ENCODE results near the gene VANGL1.

VANGL1 gene

GRCh38 chr1:115666702-115667101, 24.9 kb downstream of the VANGL1 start:
- no peak overlapping the region for H3K4me3 ChIP-seq (ENCODE audit: low read depth, low read length)

- H3K4me3 ChIP-seq (ENCODE audit: low read depth, low read length) = no peak overlapping the region
Measured at GRCh38 chr1:115668579-115668978, 26.8 kb downstream of the VANGL1 start.

DNA sequence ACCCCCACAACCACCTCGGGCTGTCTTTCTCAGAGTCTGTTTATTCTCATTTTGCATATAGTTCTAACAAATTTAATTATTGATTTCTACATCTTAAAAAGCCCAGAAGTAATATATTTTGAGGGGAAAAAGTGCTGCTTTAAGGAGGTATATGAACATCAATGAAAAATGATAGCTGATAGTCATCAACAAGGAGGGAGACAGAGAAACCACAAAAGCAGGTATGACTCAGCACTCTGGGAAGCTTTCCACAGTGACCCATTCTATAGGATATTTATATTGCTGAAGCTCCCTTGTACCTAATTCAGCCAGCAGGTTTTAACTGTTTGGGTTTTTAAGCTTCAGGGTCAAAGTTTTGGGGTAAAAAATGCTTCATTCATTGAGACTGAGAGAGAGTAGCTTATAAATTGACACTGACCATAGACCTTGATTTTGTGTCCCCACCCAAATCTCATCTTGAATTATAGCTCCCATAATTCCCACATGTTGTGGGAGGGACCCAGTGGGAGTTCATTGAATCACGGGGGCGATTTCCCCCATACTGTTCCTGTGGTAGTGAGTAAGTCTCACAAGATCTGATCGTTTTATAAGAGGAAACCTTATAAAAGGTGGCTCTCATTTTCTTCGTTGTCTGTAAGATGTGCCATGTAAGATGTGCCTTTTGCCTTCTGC, 27.4 kb downstream of the VANGL1 start:
- H3K4me3 ChIP-seq (ENCODE audit: low read depth, low read length) = no peak overlapping the region

DNA sequence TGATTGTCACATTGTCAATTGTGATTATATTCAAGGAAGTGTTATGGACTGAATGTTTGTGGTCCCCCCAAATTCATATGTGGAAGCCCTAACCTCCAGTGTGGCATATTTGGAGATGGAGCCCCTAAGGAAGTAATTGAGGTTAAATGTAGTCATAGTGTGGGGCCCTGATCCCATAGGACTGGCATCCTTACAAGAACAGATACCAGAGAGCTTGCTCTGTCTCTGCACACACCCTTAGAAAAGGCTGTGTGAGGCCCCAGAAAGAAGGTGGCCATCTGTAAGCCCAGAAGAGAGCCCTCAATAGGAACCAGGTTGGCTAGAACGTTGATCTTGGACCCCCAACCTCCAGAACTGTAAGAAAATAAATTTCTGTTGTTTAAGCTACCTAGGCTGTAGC, 28.1 kb downstream of the VANGL1 start:
- no peak overlapping the region for H3K4me3 ChIP-seq (ENCODE audit: low read depth, low read length)

DNA sequence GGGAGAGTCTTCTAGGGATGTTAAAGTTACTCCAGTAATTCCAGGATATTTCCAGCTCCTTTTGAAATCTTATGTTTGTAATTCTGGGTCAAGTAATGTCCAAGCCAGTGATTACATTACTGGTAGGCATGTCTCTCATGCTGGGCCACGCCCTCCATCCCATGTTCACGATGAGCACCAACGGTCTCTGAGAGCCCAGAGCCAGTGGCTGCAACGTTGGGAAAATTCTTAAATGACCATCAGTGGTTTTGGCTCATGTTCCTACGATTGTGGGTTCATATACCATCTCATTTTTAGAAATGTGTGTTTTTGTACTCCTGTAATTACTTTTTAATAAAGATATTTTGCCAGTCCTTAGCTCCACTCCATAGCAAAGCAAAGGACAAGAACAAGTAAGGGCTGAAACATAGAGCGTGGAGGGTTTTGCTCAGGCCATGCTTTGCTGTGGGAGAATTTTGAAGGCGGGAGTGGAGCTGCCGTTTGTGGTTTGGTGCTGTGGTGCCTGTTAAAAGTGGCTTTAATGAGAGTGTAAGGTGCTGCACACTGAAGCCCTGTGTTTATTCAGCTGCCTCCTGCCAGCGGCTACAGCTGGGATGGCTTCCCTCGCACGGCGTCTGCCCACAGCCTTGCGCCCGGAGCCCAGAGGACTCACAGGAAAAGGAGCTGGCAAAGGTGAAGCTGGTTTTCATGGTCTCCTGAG, 28.9 kb downstream of the VANGL1 start:
- H3K4me3 ChIP-seq (ENCODE audit: low read depth, low read length) = no peak overlapping the region

DNA sequence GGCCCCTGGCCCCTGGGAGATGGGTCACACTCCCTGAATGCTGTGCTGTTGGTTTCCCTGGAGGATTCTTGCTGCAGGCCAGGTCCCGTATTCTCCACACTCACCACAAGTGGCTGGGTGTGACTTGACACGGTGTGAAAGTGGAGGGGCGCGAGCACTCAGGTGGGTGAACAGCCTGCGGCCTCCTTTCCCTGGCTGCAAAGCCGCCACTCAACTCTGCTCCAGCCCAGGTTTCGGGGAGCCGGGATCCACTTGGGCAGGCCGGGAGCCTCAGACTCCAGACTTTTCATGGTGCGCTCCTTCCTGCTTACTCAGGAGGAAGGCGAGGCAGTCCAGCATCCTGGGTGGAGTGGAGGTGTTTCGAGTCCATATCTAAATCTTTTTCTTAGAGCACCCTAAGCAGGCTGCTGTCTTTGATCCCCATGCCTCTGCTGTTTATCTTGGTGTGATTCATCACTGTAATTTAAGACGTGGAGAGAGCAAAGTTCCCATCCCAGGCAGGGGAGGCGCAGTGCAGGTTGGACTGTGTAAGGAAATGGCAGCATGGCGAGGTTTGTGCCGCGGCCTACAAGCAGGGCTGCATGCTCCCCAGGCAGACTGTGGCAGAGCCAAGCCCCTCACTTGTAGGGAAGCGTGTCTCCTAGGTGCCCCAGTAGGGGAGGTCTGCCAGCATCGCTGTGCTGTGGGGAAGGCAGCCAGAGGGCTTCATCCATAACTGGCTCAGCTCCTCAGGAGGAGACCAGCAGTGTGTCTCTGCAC, 29.6 kb downstream of the VANGL1 start:
- H3K4me3 ChIP-seq (ENCODE audit: low read depth, low read length) = no peak overlapping the region

DNA sequence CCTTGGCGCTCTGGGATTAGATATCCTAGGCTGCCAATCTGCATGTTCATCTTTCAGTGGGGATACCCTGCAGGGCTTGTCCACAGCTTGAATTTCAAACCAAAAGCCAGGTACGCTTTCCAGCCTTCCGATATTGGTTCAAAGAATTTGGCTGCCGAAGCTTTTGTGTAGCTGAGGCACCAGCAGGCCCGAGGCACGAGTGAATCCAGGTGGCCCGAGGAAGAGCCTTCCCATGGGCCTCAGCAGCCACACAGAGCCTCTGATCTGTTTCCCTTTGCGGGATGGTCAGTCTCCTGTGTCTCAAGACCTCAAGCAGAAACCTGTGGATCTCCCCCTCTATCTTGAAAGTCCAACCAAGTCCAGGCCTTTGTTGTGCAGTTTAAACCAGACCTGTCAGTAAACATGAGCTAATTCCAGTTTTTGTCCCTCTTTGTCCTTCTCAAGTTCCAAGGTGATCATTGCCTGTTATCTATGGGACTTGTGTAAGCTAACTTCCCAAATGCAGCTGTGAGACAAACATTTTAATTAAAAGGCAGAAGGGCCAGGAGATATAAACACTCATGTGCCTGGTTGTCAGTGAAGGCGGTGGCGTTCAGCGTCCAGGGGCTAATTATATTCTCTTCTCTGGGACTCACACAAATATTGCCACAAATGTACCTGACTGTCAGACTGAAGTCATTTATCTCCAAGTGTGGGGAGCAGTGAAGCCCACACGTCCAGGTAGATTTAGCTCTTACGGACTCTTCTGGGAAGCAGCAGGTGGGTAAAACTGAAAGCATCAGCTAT, 30.6 kb downstream of the VANGL1 start:
- no peak overlapping the region for H3K4me3 ChIP-seq (ENCODE audit: low read depth, low read length)

- H3K4me3 ChIP-seq (ENCODE audit: low read depth, low read length) = no peak overlapping the region
Measured at GRCh38 chr1:115676498-115677181, 34.9 kb downstream of the VANGL1 start.

GRCh38 chr1:115677182-115677555, 35.4 kb downstream of the VANGL1 start:
- no peak overlapping the region for H3K4me3 ChIP-seq (ENCODE audit: low read depth, low read length)

DNA sequence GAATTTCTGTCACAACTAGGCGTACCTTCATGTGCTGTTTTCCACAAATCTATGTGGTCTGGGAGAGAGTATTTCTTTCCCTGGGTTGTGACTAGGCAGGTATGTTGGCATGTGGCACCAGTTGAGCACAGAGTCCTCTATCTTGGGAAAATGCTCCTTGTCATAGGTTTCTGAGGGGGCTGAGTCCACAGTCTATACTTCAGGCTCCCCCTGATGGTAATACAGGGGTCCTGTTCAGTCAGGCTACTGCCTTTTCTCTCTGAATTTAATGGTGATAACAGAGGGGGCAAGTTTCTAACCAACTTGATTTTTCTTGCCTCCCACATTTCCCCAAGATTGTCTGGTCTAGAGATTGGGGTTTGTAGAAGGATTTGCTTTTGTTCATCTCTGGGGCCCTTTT, 35.8 kb downstream of the VANGL1 start:
- no peak overlapping the region for H3K4me3 ChIP-seq (ENCODE audit: low read depth, low read length)

DNA sequence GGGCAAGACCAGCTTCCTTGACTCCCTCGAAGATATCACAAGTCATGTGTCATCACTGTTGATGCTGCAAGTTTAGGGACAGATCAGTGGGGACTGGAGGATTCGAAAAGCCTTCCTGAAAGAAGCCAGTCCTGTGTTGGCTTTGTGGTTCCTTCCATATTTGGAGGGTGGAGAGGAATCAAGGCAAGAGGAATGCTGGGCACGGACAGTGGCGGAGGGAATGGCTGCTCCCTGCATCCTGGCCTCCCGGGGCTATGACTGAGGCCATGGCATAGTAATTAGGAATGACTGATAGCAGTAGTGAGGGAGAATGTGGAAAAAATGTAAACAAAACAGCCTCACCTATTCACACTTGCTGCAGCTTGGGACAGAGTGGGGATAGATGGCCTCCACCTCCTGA, 36.4 kb downstream of the VANGL1 start:
- H3K4me3 ChIP-seq (ENCODE audit: low read depth, low read length) = no peak overlapping the region

- H3K4me3 ChIP-seq (ENCODE audit: low read depth, low read length) = no peak overlapping the region
Measured at GRCh38 chr1:115679141-115679611, 37.4 kb downstream of the VANGL1 start.

- H3K4me3 ChIP-seq (ENCODE audit: low read depth, low read length) = no peak overlapping the region
Measured at GRCh38 chr1:115680730-115681111, 39.0 kb downstream of the VANGL1 start.

- H3K4me3 ChIP-seq (ENCODE audit: low read depth, low read length) = no peak overlapping the region
Measured at GRCh38 chr1:115682792-115683191, 41.0 kb downstream of the VANGL1 start.

DNA sequence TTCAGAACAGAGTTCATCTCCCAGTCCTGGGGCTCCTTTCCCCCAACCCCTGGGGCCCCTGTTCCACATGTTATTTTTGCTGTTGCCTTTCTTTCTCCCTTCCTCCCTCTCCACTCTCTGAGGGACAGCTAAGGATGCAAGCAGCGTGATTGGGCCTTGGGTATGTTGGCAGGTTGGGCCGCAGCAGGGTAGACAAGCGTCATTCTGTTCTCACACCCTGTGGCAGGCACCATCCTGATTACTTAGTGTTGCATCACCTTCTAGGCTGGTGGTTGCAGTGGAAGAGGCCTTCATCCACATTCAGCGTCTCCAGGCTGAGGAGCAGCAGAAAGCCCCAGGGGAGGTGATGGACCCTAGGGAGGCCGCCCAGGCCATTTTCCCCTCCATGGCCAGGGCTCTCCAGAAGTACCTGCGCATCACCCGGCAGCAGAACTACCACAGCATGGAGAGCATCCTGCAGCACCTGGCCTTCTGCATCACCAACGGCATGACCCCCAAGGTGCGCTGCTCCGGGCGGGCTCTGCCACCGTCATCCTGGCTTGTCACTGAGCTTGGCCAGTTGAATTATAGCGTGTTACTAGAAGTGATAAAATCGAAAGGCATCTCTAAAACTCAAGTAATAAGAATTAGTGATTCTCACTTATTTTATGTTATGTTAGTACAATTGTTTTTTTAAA, 43.4 kb downstream of the VANGL1 start:
- H3K4me3 ChIP-seq (ENCODE audit: low read depth, low read length) = no peak overlapping the region

GRCh38 chr1:115687744-115688143, 46.0 kb downstream of the VANGL1 start:
- H3K4me3 ChIP-seq (ENCODE audit: low read depth, low read length) = no peak overlapping the region

GRCh38 chr1:115690972-115691371, 49.2 kb downstream of the VANGL1 start:
- no peak overlapping the region for H3K4me3 ChIP-seq (ENCODE audit: low read depth, low read length)

DNA sequence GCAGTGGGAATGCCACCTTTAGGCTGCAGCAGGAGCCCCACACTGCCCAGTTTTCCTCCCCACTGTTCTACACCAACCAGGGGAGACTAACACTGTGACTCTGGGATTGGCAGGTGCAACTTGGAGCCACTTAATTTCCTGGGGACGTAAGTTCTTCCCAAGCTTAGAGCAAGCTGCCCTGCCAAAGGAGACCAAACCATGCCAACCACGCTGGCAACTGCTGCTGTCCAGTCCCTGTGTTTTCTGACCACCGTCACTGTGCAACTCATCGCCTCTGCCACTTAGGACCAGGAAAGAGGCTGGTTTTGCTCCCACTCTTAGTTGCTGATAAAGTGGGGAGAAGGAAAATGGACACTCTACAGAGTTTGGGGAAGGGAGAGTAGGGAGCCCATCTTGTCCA, 50.5 kb downstream of the VANGL1 start:
- no peak overlapping the region for H3K4me3 ChIP-seq (ENCODE audit: low read depth, low read length)

GRCh38 chr1:115694805-115695204, 53.0 kb downstream of the VANGL1 start:
- H3K4me3 ChIP-seq (ENCODE audit: low read depth, low read length) = no peak overlapping the region

- no peak overlapping the region for H3K4me3 ChIP-seq (ENCODE audit: low read depth, low read length)
Measured at GRCh38 chr1:115697619-115698018, 55.8 kb downstream of the VANGL1 start.
